Measurements from ENCODE around the gene KNTC1.
A peak's percentile ranks its signal among the peaks of the same experiment; 100 is the strongest.

KNTC1 gene

GRCh38 chr12:122500685-122501488 is 26.2 kb upstream of the KNTC1 start, which contains the start of gene ZCCHC8:
ZCCHC8 (minus strand) TSS chr12:122500932; CDS start chr12:122500840, 92 bp downstream.
- TF ChIP-seq CTCF (IDR thresholded peaks at IDR 0.05) = no peak
- H3K27ac Mint-ChIP-seq = peak within 1 kb of the TSS; percentile 100
- no peaks in the 10 kb centered on the region for H3K27me3 Mint-ChIP-seq (ENCODE audit: low read depth, poor library complexity)
- H3K9me3 Mint-ChIP-seq = no peaks in the 10 kb centered on the region
- peaks cover 28% of the 10 kb centered on the region for H3K4me1 Mint-ChIP-seq
- H3K36me3 Mint-ChIP-seq (ENCODE audit: low read depth) = peaks cover 54% of the 10 kb centered on the region
- H3K4me3 Mint-ChIP-seq = peak within 1 kb of the TSS; percentile 95
- peak; percentile 94 for DNase-seq

GRCh38 chr12:122501489-122501989 is 25.5 kb upstream of the KNTC1 start:
- Mint-ChIP-seq H3K4me1 (peaks cover 28% of the 10 kb centered on the region), H3K36me3 (ENCODE audit: low read depth) (peaks cover 58% of the 10 kb centered on the region), H3K27me3 (ENCODE audit: low read depth, poor library complexity) (no peaks in the 10 kb centered on the region), H3K9me3 (no peaks in the 10 kb centered on the region), H3K4me3 (peak overlapping the region; percentile 95), H3K27ac (peak overlapping the region; percentile 100)
- no peak for DNase-seq
- TF ChIP-seq CTCF (IDR thresholded peaks at IDR 0.05) = no peak

- H3K27ac Mint-ChIP-seq = no peak overlapping the region
- H3K4me3 Mint-ChIP-seq = no peak overlapping the region
- no peaks in the 10 kb centered on the region for H3K9me3 Mint-ChIP-seq
- no peak for DNase-seq
- peaks cover 28% of the 10 kb centered on the region for H3K4me1 Mint-ChIP-seq
- peaks cover 68% of the 10 kb centered on the region for H3K36me3 Mint-ChIP-seq (ENCODE audit: low read depth)
- no peak for TF ChIP-seq CTCF (IDR thresholded peaks at IDR 0.05)
- no peaks in the 10 kb centered on the region for H3K27me3 Mint-ChIP-seq (ENCODE audit: low read depth, poor library complexity)
Measured at GRCh38 chr12:122503147-122503751, 23.8 kb upstream of the KNTC1 start.

DNA sequence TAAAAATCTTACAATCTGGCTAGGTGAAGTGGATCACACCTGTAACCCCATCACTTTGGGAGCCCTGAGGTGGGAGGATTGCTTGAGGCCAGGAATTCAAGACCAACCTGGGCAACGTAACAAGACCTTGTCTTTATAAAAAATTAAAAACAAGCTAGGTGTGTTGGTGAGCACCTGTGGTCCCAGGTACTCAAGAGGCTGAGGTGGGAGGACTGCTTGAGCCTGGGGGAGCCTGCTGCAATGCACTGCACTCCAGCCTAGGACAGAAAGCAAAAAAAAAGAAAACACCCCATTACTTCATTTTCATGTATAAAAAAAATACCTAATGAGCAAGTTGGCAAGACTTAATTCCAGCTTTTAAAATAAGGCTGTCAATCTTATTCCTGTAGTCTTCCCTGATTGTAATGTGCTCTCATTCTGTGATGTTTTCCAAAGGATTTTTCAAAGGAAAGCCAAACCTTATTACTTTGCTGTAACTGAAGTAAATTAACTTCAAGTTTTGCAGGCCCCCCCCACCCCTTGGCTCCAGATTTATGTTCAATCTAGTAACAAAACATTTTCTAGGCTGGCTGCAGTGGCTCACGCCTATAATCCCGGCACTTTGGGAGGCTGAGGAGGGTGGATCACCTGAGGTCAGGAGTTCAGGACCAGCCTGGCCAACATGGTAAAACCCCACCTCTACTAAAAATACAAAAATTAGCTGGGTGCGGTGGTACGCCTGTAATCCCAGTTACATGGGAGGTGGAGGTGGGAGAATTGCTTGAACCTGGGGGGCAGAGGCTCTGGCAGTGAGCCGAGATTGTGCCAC is 23.1 kb upstream of the KNTC1 start:
- Mint-ChIP-seq H3K36me3 (ENCODE audit: low read depth) (peaks cover 69% of the 10 kb centered on the region), H3K4me1 (peaks cover 22% of the 10 kb centered on the region), H3K9me3 (no peaks in the 10 kb centered on the region), H3K27ac (no peak overlapping the region), H3K4me3 (no peak overlapping the region), H3K27me3 (ENCODE audit: low read depth, poor library complexity) (no peaks in the 10 kb centered on the region)
- TF ChIP-seq CTCF (IDR thresholded peaks at IDR 0.05) = no peak
- no peak for DNase-seq

DNA sequence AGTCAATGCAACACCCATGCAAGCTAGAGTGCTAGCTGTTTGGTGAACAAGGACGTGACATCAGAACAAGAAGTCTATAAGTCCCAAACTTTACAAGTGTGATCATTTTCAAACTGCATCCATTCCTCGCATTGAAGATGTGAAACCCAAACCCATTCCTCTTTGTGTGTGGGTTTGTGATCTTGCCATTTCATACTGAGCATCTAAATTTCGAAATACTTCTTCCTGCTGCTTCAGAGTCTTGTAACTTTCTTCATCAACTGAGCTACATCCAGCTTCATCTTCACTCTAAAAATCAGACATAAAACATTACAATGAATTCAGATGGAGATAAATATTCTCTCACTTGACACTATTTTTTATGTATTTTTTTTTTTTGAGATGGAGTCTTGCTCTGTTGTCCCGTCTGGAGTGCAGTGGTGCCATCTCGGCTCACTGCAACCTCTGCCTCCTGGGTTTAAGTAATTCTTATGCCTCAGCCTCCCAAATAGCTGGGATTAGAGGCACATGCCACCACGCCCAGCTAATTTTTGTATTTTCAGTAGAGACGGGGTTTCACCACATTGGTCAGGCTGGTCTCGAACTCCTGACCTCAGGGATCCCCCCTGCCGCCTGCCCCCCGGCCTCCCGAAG is 21.5 kb upstream of the KNTC1 start:
- DNase-seq = no peak
- H3K27ac Mint-ChIP-seq = peak overlapping the region; percentile 8
- H3K9me3 Mint-ChIP-seq = no peaks in the 10 kb centered on the region
- no peaks in the 10 kb centered on the region for H3K27me3 Mint-ChIP-seq (ENCODE audit: low read depth, poor library complexity)
- TF ChIP-seq CTCF (IDR thresholded peaks at IDR 0.05) = no peak
- H3K4me1 Mint-ChIP-seq = peaks cover 14% of the 10 kb centered on the region
- H3K36me3 Mint-ChIP-seq (ENCODE audit: low read depth) = peaks cover 79% of the 10 kb centered on the region
- H3K4me3 Mint-ChIP-seq = no peak overlapping the region
